Activated B cell treated with CpG ODN at 0.5 μM for 24 hours (primary cell): ENCODE measurements around the gene XRCC2. TPM values are rescaled to one million over a fixed set of nuclear protein-coding genes. Genes with fewer than 3 reads are reported as not detected.

Source experiments
- ATAC-seq: fragments of 200-7000 bp; cut with Tn5 transposase; one replicate; pipeline ENCODE4 v1.10.0; 2021; ENCODE audit warnings: low read depth, mild to moderate bottlenecking, moderate library complexity
- CTCF ChIA-PET: fragments of 350-600 bp; sonication (Branson Sonifier 250); formaldehyde crosslinking; loops from one replicate; lab custom pipeline; 2021; ENCODE audit warnings: antibody characterized with exemption; lab: Charles Lee
- POLR2A ChIA-PET: fragments of 350-600 bp; sonication (Branson Sonifier 250); formaldehyde crosslinking; loops from one replicate; lab custom pipeline; 2021; ENCODE audit warnings: antibody characterized with exemption; lab: Charles Lee
- DNase-seq: peaks from one replicate; pipeline ENCODE4 v3.0.0; 2022
- H3K27ac Mint-ChIP-seq: one replicate; pipeline ENCODE4 v1.8.0; 2020; ENCODE audit warnings: mixed read lengths
- H3K27me3 Mint-ChIP-seq: one replicate; pipeline ENCODE4 v1.8.0; 2021; ENCODE audit warnings: mixed read lengths
- H3K36me3 Mint-ChIP-seq: one replicate; pipeline ENCODE4 v1.8.0; 2021; ENCODE audit warnings: low read depth, mixed read lengths
- H3K4me1 Mint-ChIP-seq: one replicate; pipeline ENCODE4 v1.8.0; 2021; ENCODE audit warnings: mixed read lengths
- H3K4me3 Mint-ChIP-seq: one replicate; pipeline ENCODE4 v1.8.0; 2020; ENCODE audit warnings: mild to moderate bottlenecking, mixed read lengths
- H3K9me3 Mint-ChIP-seq: one replicate; pipeline ENCODE4 v1.8.0; 2020; ENCODE audit warnings: mixed read lengths
- intact Hi-C: fragments of 100-400 bp; cut with micrococcal nuclease; formaldehyde crosslinking; loops from one replicate; pipeline ENCODE4 v1.15.1; 2024
- total RNA-seq: library from RNA; stranded (reverse); gene quantifications from 2 replicates; pipeline ENCODE4 v1.2.3, GENCODE V29; 2022
- TF ChIP-seq, protein P1 (sequence below): fragments of 200-600 bp; IDR thresholded peaks from one replicate; pipeline ENCODE4 v1.8.0; 2022; ENCODE audit warnings: antibody characterized with exemption, mild to moderate bottlenecking

Gene XRCC2
- total RNA-seq, 1 donor from 2014 or later, result 2.3 TPM

DNA sequence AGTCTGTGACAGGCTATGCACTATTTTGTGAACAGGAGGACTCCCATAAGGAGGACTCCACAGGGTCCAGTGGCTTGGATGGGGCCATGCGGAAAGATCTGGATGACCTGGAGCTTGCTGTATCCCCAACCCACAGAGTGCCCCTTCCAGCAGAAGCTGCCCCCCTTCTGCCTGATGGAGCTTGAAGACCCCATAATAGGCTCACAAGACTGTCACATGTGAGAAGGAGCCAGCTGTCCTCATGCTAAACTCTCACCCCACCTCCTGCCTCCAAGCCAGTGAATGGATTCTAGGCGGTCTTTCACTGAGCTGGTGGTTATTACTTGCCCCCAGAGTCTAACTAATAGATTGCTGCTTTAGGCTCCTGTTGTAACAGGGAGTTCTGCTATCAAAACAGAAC lies 79.1 kb downstream of the XRCC2 start:
- intact Hi-C loops, result no loop called here
- POLR2A ChIA-PET, result no interaction called here
- no peaks in the 10 kb centered on the region for H3K9me3 Mint-ChIP-seq
- CTCF ChIA-PET, result no interaction called here
- no peak overlapping the region for H3K4me3 Mint-ChIP-seq
- no peak overlapping the region for H3K27ac Mint-ChIP-seq
- TF ChIP-seq, protein P1, sequence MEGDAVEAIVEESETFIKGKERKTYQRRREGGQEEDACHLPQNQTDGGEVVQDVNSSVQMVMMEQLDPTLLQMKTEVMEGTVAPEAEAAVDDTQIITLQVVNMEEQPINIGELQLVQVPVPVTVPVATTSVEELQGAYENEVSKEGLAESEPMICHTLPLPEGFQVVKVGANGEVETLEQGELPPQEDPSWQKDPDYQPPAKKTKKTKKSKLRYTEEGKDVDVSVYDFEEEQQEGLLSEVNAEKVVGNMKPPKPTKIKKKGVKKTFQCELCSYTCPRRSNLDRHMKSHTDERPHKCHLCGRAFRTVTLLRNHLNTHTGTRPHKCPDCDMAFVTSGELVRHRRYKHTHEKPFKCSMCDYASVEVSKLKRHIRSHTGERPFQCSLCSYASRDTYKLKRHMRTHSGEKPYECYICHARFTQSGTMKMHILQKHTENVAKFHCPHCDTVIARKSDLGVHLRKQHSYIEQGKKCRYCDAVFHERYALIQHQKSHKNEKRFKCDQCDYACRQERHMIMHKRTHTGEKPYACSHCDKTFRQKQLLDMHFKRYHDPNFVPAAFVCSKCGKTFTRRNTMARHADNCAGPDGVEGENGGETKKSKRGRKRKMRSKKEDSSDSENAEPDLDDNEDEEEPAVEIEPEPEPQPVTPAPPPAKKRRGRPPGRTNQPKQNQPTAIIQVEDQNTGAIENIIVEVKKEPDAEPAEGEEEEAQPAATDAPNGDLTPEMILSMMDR, result no peak
- ATAC-seq, result no peak
- H3K27me3 Mint-ChIP-seq, result peaks cover 2% of the 10 kb centered on the region
- H3K36me3 Mint-ChIP-seq, result no peaks in the 10 kb centered on the region
- no peaks in the 10 kb centered on the region for H3K4me1 Mint-ChIP-seq
- no peak for DNase-seq

Other genes starting within 250 kb of the XRCC2 start
- 98.7 and 112 TPM in 2 replicates for gene KMT2C, start 240.1 kb downstream of the XRCC2 start, total RNA-seq
- gene ACTR3B, start 83.6 kb upstream of the XRCC2 start, total RNA-seq, result 11.0 and 11.1 TPM in 2 replicates